ENCODE data around the gene FLRT1. TPM values are rescaled to one million over a fixed set of nuclear protein-coding genes. Genes with fewer than 3 reads are reported as not detected.

The FLRT1 gene
- polyA plus RNA-seq, 1 donor from 2014 or later: 2.6 TPM

DNA sequence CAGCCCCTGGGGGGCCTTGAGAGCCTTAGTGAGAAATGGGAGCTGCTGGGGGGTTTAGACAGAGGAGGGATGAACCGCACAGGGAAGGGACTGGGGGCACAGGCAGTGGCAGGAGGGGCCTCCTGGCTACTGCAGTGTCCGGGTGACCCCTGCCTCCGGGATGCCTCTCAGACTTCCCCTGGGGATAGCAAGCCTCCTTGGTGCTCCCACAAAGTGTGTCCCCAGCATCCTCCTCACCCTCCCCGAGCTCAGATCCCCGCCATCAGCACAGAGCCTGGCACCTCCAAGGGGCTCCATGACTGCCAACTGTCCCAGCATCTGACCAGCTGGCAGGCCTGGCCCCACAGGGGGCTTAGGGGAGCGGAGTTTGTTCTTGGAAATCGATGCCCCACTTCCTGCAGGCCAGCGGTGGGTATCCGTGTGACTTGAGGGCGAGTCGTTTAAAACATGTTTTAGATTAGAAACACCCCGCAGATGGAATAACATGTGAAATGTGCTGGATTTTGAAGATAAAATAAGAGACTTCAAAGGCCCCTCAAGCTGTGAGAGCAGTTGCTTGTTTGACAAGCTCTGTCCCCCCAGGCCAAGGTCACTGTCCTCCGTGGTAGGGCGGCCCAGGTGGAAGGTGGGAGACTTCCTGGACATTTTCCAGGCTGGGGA lies 13.5 kb upstream of the FLRT1 start:
- Histone ChIP-seq H2AFZ (ENCODE audit: low read depth, low read length) (no peak overlapping the region), H3K4me2 (ENCODE audit: low read length) (no peak overlapping the region), H3K9me2 (ENCODE audit: insufficient read depth, low read length) (no peaks in the 10 kb centered on the region), H4K20me1 (ENCODE audit: insufficient read depth) (no peaks in the 10 kb centered on the region), H3F3A (ENCODE audit: insufficient read depth, low read length, poor library complexity, severe bottlenecking) (no peaks in the 10 kb centered on the region), H3K36me3 (ENCODE audit: insufficient read depth, low read length) (no peaks in the 10 kb centered on the region), H3K4me3 (ENCODE audit: low read length) (no peak overlapping the region), H3K9me3 (ENCODE audit: low read length) (no peaks in the 10 kb centered on the region), H3K27ac (ENCODE audit: low read length) (no peak overlapping the region), H3K9ac (ENCODE audit: low read length) (peak overlapping the region; percentile 9), H3K79me2 (replicated peaks; ENCODE audit: insufficient read depth, low read length) (no peaks in the 10 kb centered on the region), H3K27me3 (ENCODE audit: insufficient read depth, low read depth, low read length) (no peaks in the 10 kb centered on the region)
- TF ChIP-seq MXI1 (conservative IDR thresholded peaks at IDR 0.05; ENCODE audit: poor library complexity, severe bottlenecking) (no peak), EZH2 (IDR thresholded peaks at IDR 0.05; ENCODE audit: borderline replicate concordance, insufficient read depth, low read length, poor library complexity, severe bottlenecking) (no peak), RAD21 (conservative IDR thresholded peaks at IDR 0.05) (no peak), TAF1 (IDR thresholded peaks at IDR 0.05; ENCODE audit: low read depth) (no peak)

DNA sequence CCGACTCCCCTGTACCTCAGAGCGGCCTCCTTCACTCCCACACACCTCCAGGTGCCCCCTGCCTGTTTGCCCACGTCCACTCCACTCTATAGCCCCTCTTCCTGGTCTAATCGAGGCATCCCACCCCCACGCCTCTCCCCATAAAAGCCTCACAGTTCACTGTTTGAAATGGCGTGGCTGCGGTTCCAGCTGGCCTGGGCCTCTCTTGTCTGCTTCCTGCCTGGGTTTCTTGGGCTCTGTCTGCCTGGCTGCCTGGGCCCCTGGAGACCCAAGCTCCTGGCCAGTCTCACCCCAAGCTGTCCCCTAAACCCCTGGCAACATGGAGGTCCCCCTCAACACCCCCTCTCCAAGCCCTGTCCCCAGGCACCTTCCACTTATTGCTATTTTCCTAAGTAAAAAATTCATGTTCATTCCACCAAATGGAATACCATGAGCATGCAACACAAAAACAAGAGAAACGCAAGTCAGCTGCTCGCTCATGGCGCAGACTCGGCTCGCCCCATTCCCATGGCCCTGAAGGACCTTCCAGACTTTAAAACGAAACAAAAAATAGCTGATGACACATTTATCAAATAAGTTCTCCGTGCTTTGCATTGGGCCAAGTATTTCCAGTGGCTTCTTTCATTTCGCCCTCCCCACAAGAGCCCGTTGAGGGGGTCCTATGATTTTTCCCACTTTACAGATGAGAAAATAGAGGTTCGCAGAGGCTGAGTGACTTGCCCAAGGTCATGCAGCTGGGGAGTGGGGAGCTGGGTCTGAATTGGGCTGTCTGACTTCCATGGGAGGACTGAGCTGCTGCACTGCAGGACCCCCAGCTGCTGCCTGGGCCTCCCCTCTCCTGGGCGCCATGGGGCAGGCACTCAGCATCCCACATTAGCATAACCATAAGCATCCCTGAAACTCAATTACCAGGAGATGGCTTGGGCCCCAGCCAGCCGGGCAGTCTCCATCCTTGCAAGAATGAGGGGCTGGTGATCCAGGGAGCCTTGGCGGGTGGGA lies 11.7 kb upstream of the FLRT1 start:
- H3K9me3 ChIP-seq (ENCODE audit: low read length): no peaks in the 10 kb centered on the region
- no peak overlapping the region for H3K4me2 ChIP-seq (ENCODE audit: low read length)
- no peak overlapping the region for H2AFZ ChIP-seq (ENCODE audit: low read depth, low read length)
- H3K9ac ChIP-seq (ENCODE audit: low read length): no peak overlapping the region
- H3K4me3 ChIP-seq (ENCODE audit: low read length): no peak overlapping the region
- no peak overlapping the region for H3K27ac ChIP-seq (ENCODE audit: low read length)
- no peaks in the 10 kb centered on the region for H3F3A ChIP-seq (ENCODE audit: insufficient read depth, low read length, poor library complexity, severe bottlenecking)
- H3K9me2 ChIP-seq (ENCODE audit: insufficient read depth, low read length): no peaks in the 10 kb centered on the region
- H4K20me1 ChIP-seq (ENCODE audit: insufficient read depth): no peaks in the 10 kb centered on the region
- TF ChIP-seq SMC3 (conservative IDR thresholded peaks at IDR 0.05; ENCODE audit: poor library complexity) (no peak), MXI1 (conservative IDR thresholded peaks at IDR 0.05; ENCODE audit: poor library complexity, severe bottlenecking) (no peak), EP300 (conservative IDR thresholded peaks at IDR 0.05; ENCODE audit: poor library complexity, severe bottlenecking) (no peak), TAF1 (IDR thresholded peaks at IDR 0.05; ENCODE audit: low read depth) (no peak), POLR2AphosphoS5 (IDR thresholded peaks at IDR 0.05) (no peak), RAD21 (conservative IDR thresholded peaks at IDR 0.05) (no peak), EZH2 (IDR thresholded peaks at IDR 0.05; ENCODE audit: borderline replicate concordance, insufficient read depth, low read length, poor library complexity, severe bottlenecking) (no peak)
- TF ChIP-seq, protein P1, sequence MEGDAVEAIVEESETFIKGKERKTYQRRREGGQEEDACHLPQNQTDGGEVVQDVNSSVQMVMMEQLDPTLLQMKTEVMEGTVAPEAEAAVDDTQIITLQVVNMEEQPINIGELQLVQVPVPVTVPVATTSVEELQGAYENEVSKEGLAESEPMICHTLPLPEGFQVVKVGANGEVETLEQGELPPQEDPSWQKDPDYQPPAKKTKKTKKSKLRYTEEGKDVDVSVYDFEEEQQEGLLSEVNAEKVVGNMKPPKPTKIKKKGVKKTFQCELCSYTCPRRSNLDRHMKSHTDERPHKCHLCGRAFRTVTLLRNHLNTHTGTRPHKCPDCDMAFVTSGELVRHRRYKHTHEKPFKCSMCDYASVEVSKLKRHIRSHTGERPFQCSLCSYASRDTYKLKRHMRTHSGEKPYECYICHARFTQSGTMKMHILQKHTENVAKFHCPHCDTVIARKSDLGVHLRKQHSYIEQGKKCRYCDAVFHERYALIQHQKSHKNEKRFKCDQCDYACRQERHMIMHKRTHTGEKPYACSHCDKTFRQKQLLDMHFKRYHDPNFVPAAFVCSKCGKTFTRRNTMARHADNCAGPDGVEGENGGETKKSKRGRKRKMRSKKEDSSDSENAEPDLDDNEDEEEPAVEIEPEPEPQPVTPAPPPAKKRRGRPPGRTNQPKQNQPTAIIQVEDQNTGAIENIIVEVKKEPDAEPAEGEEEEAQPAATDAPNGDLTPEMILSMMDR (IDR thresholded peaks at IDR 0.05; ENCODE audit: poor library complexity, severe bottlenecking): no peak
- TF ChIP-seq, protein P2, sequence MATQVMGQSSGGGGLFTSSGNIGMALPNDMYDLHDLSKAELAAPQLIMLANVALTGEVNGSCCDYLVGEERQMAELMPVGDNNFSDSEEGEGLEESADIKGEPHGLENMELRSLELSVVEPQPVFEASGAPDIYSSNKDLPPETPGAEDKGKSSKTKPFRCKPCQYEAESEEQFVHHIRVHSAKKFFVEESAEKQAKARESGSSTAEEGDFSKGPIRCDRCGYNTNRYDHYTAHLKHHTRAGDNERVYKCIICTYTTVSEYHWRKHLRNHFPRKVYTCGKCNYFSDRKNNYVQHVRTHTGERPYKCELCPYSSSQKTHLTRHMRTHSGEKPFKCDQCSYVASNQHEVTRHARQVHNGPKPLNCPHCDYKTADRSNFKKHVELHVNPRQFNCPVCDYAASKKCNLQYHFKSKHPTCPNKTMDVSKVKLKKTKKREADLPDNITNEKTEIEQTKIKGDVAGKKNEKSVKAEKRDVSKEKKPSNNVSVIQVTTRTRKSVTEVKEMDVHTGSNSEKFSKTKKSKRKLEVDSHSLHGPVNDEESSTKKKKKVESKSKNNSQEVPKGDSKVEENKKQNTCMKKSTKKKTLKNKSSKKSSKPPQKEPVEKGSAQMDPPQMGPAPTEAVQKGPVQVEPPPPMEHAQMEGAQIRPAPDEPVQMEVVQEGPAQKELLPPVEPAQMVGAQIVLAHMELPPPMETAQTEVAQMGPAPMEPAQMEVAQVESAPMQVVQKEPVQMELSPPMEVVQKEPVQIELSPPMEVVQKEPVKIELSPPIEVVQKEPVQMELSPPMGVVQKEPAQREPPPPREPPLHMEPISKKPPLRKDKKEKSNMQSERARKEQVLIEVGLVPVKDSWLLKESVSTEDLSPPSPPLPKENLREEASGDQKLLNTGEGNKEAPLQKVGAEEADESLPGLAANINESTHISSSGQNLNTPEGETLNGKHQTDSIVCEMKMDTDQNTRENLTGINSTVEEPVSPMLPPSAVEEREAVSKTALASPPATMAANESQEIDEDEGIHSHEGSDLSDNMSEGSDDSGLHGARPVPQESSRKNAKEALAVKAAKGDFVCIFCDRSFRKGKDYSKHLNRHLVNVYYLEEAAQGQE (IDR thresholded peaks at IDR 0.05; ENCODE audit: borderline replicate concordance): no peak
- H3K79me2 ChIP-seq (replicated peaks; ENCODE audit: insufficient read depth, low read length): no peaks in the 10 kb centered on the region
- no peaks in the 10 kb centered on the region for H3K27me3 ChIP-seq (ENCODE audit: insufficient read depth, low read depth, low read length)
- no peaks in the 10 kb centered on the region for H3K36me3 ChIP-seq (ENCODE audit: insufficient read depth, low read length)

Data from neural cell (in vitro differentiated cells).